Stimulated activated effector memory CD8-positive, alpha-beta T cell treated with anti-CD3 and anti-CD28 coated beads, Interleukin-12 subunit alpha, Interleukin-12 subunit beta, amount 100 ng/mL, for 72 hours (primary cell): Measurements from ENCODE around the gene WFS1.

Experiments used
- ATAC-seq: fragments of 150-1000 bp; cut with Tn5 transposase; 2 replicates; pipeline ENCODE4 v1.10.0; 2021
- DNase-seq, 2 donors: peaks; one replicate each; pipeline ENCODE4 v3.0.0; 2021 to 2022; ENCODE audit warnings: low spot score in 2 of 2
- H3K27ac Mint-ChIP-seq: one replicate; pipeline ENCODE4 v1.8.0; 2022; ENCODE audit warnings: mild to moderate bottlenecking, mixed read lengths
- H3K36me3 Mint-ChIP-seq: one replicate; pipeline ENCODE4 v1.8.0; 2022; ENCODE audit warnings: mild to moderate bottlenecking, mixed read lengths
- H3K4me1 Mint-ChIP-seq: one replicate; pipeline ENCODE4 v1.8.0; 2022; ENCODE audit warnings: mixed read lengths
- H3K4me3 Mint-ChIP-seq: one replicate; pipeline ENCODE4 v1.8.0; 2022; ENCODE audit warnings: mild to moderate bottlenecking, mixed read lengths
- H3K9me3 Mint-ChIP-seq: one replicate; pipeline ENCODE4 v1.8.0; 2022; ENCODE audit warnings: mixed read lengths

The WFS1 gene

GRCh38 chr4:6294705-6295421 lies 25.2 kb downstream of the WFS1 start:
- H3K4me3 Mint-ChIP-seq = no peak overlapping the region
- H3K4me1 Mint-ChIP-seq = peaks cover 4% of the 10 kb centered on the region
- no peaks in the 10 kb centered on the region for H3K36me3 Mint-ChIP-seq
- ATAC-seq = no peak
- no peak for DNase-seq
- no peak overlapping the region for H3K27ac Mint-ChIP-seq
- H3K9me3 Mint-ChIP-seq = no peaks in the 10 kb centered on the region

GRCh38 chr4:6295495-6295894 lies 25.8 kb downstream of the WFS1 start:
- DNase-seq (no peak), ATAC-seq (no peak)
- Mint-ChIP-seq H3K27ac (no peak overlapping the region), H3K9me3 (no peaks in the 10 kb centered on the region), H3K4me3 (no peak overlapping the region), H3K4me1 (peaks cover 4% of the 10 kb centered on the region), H3K36me3 (no peaks in the 10 kb centered on the region)

- H3K36me3 Mint-ChIP-seq = no peaks in the 10 kb centered on the region
- no peaks in the 10 kb centered on the region for H3K9me3 Mint-ChIP-seq
- H3K4me1 Mint-ChIP-seq = peaks cover 7% of the 10 kb centered on the region
- ATAC-seq (no peak), DNase-seq (no peak)
- no peak overlapping the region for H3K27ac Mint-ChIP-seq
- H3K4me3 Mint-ChIP-seq = no peak overlapping the region
Measured at GRCh38 chr4:6296026-6296425, 26.4 kb downstream of the WFS1 start.

GRCh38 chr4:6297266-6297815 lies 27.7 kb downstream of the WFS1 start:
- Mint-ChIP-seq H3K36me3 (no peaks in the 10 kb centered on the region), H3K4me3 (no peak overlapping the region), H3K27ac (no peak overlapping the region), H3K4me1 (peaks cover 10% of the 10 kb centered on the region), H3K9me3 (no peaks in the 10 kb centered on the region)
- DNase-seq = no peak
- ATAC-seq = no peak

GRCh38 chr4:6298035-6298434 lies 28.4 kb downstream of the WFS1 start:
- H3K36me3 Mint-ChIP-seq = no peaks in the 10 kb centered on the region
- no peak for DNase-seq
- H3K4me3 Mint-ChIP-seq = no peak overlapping the region
- H3K4me1 Mint-ChIP-seq = peaks cover 7% of the 10 kb centered on the region
- H3K27ac Mint-ChIP-seq = no peak overlapping the region
- H3K9me3 Mint-ChIP-seq = no peaks in the 10 kb centered on the region
- no peak for ATAC-seq

GRCh38 chr4:6298852-6299251 lies 29.2 kb downstream of the WFS1 start:
- DNase-seq (no peak), ATAC-seq (no peak)
- H3K27ac Mint-ChIP-seq = no peak overlapping the region
- H3K4me1 Mint-ChIP-seq = peaks cover 7% of the 10 kb centered on the region
- no peaks in the 10 kb centered on the region for H3K9me3 Mint-ChIP-seq
- H3K36me3 Mint-ChIP-seq = no peaks in the 10 kb centered on the region
- H3K4me3 Mint-ChIP-seq = no peak overlapping the region

- peaks cover 7% of the 10 kb centered on the region for H3K4me1 Mint-ChIP-seq
- H3K36me3 Mint-ChIP-seq = no peaks in the 10 kb centered on the region
- no peak overlapping the region for H3K27ac Mint-ChIP-seq
- DNase-seq (no peak), ATAC-seq (no peak)
- no peaks in the 10 kb centered on the region for H3K9me3 Mint-ChIP-seq
- no peak overlapping the region for H3K4me3 Mint-ChIP-seq
Measured at GRCh38 chr4:6299875-6300274, 30.2 kb downstream of the WFS1 start.

- H3K4me1 Mint-ChIP-seq = peaks cover 7% of the 10 kb centered on the region
- no peak overlapping the region for H3K4me3 Mint-ChIP-seq
- ATAC-seq = no peak
- no peak for DNase-seq
- H3K9me3 Mint-ChIP-seq = no peaks in the 10 kb centered on the region
- no peak overlapping the region for H3K27ac Mint-ChIP-seq
- no peaks in the 10 kb centered on the region for H3K36me3 Mint-ChIP-seq
Measured at GRCh38 chr4:6300359-6300758, 30.7 kb downstream of the WFS1 start.

GRCh38 chr4:6301051-6301731 lies 31.5 kb downstream of the WFS1 start:
- Mint-ChIP-seq H3K4me1 (peaks cover 7% of the 10 kb centered on the region), H3K27ac (no peak overlapping the region), H3K36me3 (no peaks in the 10 kb centered on the region), H3K9me3 (no peaks in the 10 kb centered on the region), H3K4me3 (no peak overlapping the region)
- DNase-seq (no peak), ATAC-seq (no peak)

GRCh38 chr4:6301732-6302442 lies 32.2 kb downstream of the WFS1 start:
- no peak for ATAC-seq
- H3K27ac Mint-ChIP-seq = no peak overlapping the region
- no peak overlapping the region for H3K4me3 Mint-ChIP-seq
- H3K36me3 Mint-ChIP-seq = no peaks in the 10 kb centered on the region
- DNase-seq = no peak
- H3K9me3 Mint-ChIP-seq = no peaks in the 10 kb centered on the region
- H3K4me1 Mint-ChIP-seq = peaks cover 7% of the 10 kb centered on the region

GRCh38 chr4:6302869-6303268 lies 33.2 kb downstream of the WFS1 start:
- Mint-ChIP-seq H3K4me1 (peaks cover 7% of the 10 kb centered on the region), H3K36me3 (no peaks in the 10 kb centered on the region), H3K4me3 (no peak overlapping the region), H3K9me3 (no peaks in the 10 kb centered on the region), H3K27ac (no peak overlapping the region)
- ATAC-seq (no peak), DNase-seq (no peak)

- Mint-ChIP-seq H3K4me3 (no peak overlapping the region), H3K4me1 (peaks cover 7% of the 10 kb centered on the region), H3K9me3 (peaks cover 4% of the 10 kb centered on the region), H3K27ac (peak overlapping the region; percentile 6), H3K36me3 (no peaks in the 10 kb centered on the region)
- no peak for DNase-seq
- peak; percentile 42 for ATAC-seq
Measured at GRCh38 chr4:6303943-6304342, 34.3 kb downstream of the WFS1 start.

GRCh38 chr4:6306299-6306698 lies 36.6 kb downstream of the WFS1 start:
- H3K27ac Mint-ChIP-seq = no peak overlapping the region
- peaks cover 2% of the 10 kb centered on the region for H3K4me1 Mint-ChIP-seq
- H3K36me3 Mint-ChIP-seq = no peaks in the 10 kb centered on the region
- H3K9me3 Mint-ChIP-seq = peaks cover 4% of the 10 kb centered on the region
- ATAC-seq = no peak
- no peak overlapping the region for H3K4me3 Mint-ChIP-seq
- DNase-seq = no peak

- no peak overlapping the region for H3K27ac Mint-ChIP-seq
- no peaks in the 10 kb centered on the region for H3K4me1 Mint-ChIP-seq
- no peak for DNase-seq
- ATAC-seq = peak; percentile 45
- H3K9me3 Mint-ChIP-seq = peaks cover 4% of the 10 kb centered on the region
- no peaks in the 10 kb centered on the region for H3K36me3 Mint-ChIP-seq
- no peak overlapping the region for H3K4me3 Mint-ChIP-seq
Measured at GRCh38 chr4:6307230-6307629, 37.6 kb downstream of the WFS1 start.

- DNase-seq = no peak
- H3K9me3 Mint-ChIP-seq = peaks cover 4% of the 10 kb centered on the region
- no peak overlapping the region for H3K27ac Mint-ChIP-seq
- H3K36me3 Mint-ChIP-seq = no peaks in the 10 kb centered on the region
- no peak for ATAC-seq
- no peaks in the 10 kb centered on the region for H3K4me1 Mint-ChIP-seq
- H3K4me3 Mint-ChIP-seq = no peak overlapping the region
Measured at GRCh38 chr4:6307891-6308290, 38.2 kb downstream of the WFS1 start.
